Measurements from ENCODE around the gene CIROP.

CIROP gene, protein sequence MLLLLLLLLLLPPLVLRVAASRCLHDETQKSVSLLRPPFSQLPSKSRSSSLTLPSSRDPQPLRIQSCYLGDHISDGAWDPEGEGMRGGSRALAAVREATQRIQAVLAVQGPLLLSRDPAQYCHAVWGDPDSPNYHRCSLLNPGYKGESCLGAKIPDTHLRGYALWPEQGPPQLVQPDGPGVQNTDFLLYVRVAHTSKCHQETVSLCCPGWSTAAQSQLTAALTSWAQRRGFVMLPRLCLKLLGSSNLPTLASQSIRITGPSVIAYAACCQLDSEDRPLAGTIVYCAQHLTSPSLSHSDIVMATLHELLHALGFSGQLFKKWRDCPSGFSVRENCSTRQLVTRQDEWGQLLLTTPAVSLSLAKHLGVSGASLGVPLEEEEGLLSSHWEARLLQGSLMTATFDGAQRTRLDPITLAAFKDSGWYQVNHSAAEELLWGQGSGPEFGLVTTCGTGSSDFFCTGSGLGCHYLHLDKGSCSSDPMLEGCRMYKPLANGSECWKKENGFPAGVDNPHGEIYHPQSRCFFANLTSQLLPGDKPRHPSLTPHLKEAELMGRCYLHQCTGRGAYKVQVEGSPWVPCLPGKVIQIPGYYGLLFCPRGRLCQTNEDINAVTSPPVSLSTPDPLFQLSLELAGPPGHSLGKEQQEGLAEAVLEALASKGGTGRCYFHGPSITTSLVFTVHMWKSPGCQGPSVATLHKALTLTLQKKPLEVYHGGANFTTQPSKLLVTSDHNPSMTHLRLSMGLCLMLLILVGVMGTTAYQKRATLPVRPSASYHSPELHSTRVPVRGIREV

DNA sequence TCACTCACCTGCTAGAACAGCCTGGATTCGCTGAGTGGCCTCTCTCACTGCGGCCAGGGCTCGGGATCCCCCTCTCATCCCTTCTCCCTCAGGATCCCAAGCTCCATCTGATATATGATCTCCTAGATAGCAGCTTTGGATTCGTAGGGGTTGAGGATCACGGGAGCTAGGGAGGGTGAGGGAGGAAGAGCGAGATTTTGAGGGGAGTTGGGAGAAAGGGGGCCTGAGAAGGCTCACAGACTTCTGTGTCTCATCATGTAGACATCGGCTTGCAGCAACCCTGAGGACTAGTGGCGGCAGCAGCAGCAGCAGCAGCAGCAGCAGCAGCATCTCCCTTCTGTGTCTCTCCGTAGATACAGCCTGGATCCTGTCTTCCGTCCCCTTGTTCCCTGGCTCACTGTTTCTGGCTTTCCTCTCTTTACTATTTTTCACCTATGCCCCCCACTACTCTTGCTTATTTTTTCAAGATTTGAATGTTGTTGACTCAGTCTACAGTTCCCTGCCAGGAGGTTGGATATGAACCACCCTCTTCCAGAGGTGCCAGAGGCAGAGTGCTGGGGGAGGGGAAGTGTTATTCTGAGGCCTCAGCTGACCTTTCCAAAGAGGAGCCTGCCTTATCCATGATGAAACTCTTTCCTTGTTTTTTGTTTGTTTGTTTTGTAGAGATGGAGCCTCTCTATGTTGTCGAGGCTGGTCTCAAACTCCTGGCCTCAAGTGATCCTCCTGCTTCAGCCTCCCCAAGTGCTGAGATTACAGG, at the start of gene CIROP:
TSS of gene CIROP (minus strand) at position 399 of the 757 bp plus-strand sequence. CDS start at position 330, 69 bp downstream.
- DNase-seq (ENCODE audit: low spot score): no peak

DNA sequence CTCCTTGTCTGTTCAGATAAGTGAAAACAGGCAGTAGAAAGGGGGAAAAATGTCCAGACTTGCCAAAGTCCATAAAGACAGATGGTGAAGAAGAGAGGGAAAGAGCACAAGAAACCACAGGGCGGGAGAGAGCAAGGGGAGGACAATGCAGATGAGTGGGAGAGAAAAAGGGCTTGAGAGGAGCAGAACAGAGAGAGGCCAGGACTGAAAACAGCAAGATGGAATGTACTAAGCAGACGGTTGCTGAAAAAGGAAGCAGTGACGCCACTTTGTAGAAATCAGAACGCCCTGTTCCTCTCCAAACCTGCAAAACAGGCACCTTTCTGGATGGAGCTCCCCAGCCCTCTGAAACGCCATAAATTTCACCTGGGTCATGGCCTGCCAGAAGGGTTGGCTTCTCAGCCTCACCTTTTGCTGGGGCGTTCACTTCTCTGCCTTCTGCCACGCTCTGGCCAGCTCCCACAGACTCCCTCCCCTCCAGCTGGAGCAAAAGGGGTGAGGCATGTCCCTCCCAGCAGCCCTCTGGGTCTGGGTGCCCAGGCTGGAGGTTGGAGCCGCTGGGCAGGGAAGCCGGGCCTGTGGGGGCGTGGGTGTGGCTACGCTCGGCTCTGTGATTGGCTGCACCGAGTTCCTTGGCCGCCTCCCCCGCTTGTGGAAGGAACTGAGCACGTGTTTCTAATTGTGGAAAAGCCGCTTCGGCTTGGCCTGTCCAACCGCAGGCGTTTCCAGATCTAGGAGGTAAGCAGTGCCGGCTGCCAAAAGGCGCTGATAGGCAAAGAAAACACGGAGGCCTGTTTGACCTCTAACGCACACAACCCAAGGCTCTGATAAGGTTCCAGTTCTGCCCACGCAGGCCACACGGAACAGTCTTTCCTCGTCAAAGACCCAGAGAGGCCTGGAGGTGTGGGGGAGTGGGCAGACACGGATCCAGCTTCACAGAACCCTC, 49.3 kb upstream of the CIROP start:
- peak; percentile 76 for DNase-seq (ENCODE audit: low spot score)

DNA sequence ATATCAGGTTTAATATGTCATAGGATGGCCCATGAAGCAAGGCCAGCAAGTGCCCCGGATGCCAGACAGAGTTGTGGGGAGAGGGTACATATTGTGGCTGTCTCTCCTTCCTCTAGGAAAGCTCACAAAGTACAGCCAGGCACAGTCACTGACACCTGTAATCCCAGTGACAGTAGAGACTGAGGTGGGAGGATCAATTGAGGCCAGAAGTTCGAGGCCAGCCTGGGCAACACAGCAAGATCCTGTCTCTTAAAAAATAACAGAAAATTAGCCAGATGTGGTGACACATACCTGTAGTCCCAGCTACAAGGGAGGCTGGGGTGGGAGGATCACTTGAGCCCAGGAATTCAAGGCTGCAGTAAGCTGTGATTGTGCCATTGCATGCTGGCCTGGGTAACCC, 46.6 kb upstream of the CIROP start:
- DNase-seq (ENCODE audit: low spot score): no peak

DNA sequence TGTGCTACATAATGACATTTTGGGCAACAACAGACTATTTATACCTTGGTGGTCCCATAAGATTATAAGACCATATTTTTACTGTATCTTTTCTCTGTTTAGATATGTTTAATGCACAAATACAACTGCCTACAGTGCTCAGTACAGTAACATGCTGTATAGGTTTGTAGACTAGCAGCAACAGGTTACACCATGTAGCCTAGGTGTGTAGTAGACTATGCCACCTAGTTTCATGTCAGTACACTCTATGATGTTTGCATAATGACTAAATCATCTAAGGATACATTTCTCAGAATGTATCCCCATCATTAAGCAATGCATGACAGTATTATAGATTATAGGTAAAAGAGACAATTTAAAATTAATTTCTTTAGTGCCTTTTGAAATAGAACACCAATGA, 45.0 kb upstream of the CIROP start:
- no peak for DNase-seq (ENCODE audit: low spot score)

DNA sequence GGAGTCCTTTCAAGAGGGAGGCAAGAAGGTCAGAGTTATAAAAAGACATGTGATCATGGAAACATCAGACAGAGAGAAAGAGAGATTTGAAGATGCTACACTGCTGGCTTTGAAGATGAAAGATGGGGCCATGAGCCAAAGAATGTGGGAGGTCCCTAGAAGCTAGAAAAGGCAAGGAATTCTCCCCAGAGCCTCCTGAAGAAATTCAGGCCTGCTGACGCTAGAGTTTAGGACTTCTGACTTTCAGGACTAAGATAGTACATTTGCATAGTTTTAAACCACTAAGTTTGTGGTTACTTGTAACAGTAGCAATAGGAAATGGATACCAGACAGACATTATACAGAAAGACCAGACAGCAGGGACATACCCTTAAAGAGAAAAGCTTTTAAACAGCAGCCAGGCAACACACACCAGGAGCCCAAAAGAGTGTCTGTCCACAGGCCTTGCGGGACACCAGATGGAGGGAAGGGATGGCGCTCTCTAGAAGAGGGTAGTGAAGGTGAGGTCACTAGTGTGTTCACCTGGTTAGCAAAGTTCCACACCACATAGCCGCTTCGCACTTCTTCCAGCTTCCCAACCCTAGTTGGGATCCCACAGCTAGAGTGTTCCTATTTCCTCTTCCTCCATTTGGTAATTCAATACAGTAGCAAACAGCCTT, 43.9 kb upstream of the CIROP start:
- DNase-seq (ENCODE audit: low spot score): no peak

DNA sequence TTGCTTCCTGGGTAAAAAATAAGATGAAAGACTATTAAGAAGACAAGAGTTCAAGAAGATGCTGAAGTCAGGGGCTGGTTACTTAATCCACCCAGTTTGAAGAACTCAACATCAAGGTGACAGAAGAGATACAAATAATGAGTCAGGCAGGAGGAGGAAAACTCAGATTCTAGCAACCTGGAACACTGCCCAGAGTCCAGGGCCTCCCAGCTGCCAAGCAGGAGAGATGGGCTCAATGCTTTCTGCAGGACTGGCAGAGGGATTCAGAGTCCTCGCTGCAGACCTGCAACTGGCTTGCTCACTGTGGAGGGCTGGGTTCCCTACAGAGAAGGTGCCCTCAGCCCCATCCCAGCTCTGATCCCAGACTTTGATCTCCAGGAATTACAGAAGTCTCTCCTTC, 42.9 kb upstream of the CIROP start:
- no peak for DNase-seq (ENCODE audit: low spot score)

DNA sequence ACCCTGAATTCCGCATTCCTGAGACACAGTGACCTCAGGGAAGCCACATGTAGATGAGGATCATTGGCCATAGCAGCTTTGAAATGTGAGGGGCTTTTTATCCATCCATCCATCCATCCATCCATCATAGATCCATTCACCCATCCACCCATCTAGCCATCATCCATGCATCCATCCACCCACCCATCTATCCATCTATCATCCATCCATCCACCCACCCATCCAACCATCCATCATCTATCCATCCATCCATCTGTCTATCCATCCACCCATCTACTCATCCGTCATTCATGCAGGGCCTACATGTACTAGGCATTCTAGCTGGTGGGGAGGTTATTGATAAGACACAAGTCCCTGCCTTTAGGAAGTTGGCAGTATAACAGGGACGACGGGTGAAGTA, 42.2 kb upstream of the CIROP start:
- no peak for DNase-seq (ENCODE audit: low spot score)

DNA sequence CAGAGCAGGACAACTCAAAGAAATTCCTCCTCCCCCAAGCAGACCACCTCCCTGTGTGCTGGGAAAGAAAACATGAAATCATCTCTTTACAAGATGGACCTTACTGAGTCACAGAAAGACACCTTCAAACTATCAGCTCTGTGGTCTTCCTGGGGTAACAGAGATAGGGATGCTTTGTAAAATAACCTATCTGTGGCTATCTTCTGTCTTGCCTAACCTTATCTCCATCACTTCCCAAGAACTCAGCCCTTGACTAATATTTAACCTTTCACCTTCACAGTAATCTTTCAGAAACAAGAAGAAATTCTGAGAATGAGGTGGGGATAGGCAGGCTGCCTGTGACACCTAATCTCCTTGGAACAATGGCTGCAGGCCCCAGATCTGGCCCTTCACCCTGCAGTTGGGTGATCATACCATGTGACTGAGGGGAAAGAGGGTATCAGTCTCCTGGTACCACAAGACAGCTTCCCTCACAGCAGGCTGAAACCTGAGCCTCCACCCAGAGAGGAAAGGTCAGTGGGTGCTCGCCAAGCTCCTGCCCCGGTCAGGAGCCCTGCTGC, 41.6 kb upstream of the CIROP start:
- no peak for DNase-seq (ENCODE audit: low spot score)

DNA sequence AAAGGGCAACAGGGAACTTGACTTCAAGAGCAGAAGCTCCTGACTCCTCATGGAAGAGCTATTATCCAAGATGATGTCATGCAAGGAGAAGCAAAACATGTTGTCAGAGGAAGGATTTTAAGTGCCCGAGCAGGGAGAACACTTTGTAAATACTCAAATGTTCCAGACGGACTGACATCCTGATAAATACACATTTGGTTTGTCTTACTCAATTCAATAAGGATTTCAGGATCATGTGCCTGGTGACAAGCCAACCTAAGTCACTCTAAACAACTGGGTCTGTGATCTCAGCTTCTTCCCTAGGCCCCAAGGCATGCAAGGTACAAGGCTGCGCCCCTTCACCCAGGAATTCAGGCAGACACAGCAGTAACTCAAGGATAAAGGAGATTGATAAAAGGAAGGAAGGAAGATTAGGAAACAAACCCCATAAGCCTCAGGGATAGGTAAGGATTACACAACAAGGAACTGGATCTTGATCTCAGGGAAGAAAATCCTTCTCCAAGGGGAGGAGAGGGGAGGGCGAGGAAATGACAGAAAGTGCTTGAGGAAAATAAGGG, 41.1 kb upstream of the CIROP start:
- DNase-seq (ENCODE audit: low spot score): no peak

DNA sequence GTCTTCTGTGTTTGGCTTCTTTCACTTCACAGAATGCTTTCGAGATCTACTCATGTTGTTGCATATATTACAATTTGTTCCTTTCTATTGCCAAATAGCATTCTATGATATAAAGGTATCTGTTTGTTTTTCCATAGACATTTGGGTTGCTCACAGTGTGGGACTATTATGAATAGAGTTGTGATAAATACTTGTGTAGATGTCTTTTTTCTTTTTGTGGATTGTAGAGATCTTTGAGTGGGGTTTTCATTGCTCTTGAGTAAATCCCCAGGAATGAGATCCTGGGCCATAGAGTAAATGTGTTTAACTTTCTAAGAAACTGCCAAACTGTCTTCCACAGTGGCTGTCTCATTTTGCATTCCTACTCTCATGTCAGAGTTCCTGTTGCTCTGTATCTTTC, 39.1 kb upstream of the CIROP start:
- DNase-seq (ENCODE audit: low spot score): no peak

DNA sequence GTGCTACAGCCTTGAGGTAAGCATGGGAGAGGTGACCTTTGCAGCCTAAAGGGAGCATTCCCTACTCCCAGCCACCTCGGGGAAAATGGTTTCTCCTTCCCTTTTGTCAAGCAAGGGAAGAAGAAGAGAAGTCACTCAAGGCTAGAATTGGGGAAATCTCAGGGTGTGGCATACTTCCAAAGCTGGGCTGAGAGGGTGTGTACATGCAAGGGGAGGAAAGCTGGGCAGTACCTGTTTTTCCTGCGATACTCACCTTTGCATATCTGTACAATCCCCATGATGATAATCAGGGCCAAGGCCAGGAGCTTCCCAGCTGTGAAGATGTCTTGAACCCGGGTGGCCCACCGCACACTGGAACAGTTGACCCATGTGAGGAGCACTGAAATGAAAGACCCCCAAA, 38.0 kb upstream of the CIROP start:
- DNase-seq (ENCODE audit: low spot score): no peak

DNA sequence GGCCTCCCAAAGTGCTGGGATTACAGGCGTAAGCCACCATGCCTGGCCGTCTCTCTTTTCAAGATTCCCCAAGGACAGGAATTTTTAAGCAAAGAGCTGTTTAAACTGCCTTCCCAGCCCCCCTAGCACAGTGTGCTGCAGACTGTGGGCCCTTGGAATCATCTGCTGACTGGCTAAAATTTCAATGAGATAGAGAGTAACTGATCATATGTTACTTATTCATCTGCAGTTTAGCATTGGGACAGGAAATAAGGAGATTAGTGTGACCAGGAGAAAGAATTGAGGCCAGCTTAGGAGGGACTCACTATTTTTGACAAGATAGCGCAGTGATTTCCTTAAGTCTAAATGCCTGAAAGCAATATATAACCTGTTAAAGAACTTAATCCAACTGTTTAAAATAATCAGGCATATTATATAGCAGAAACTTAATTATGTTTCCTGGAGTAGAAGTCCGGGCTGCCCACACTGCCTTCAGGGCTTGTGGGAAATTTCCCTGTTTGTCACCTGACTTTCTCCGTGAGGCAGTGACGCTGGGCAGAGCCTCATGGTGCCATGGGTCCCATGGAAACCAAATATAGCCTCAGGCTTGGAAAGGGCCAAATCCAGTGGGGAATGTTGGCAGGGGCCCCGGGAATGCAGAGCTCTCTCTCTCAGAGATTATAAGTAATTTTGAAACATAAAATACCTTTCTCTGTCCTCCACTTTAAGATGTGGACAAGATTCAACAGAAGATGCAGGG, 37.1 kb upstream of the CIROP start:
- DNase-seq (ENCODE audit: low spot score): no peak

DNA sequence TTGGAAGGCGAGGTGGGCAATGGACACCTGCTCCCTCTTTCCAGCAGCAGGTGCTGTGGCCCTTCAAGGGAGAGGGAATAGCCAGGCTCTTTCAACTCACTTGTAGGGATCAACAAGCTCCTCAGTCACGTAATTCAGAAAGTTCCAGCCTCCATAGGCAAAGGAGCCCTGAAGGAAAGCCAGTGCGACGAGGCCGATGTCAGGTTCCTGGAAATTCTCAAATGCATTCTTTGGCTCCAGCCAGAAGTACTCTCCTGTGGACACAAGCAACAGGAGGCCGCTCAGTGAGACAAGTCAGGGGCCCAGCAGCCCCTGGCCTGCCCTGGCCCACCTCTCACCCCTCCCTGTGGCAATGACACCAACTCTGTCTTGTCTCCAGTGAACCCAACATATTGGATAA, 35.6 kb upstream of the CIROP start:
- DNase-seq (ENCODE audit: low spot score): no peak

DNA sequence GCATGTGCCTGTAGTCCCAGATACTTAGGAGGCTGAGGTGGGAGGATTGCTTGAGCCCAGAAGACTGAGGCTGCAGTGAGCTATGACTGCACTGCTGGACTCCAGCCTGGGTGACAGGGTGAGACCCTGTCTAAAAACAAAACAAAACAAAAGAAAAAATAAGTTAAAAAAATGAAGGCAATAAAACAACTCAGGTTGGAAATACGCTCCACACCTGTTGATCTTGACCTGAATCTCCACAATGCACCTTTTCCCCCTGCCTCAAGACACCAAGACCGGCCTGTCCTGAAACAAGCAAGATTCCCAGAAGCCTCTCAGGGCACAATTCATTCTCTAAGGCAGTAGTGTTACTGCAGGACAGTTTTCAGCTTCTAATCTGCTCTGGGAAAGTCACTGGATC, 35.1 kb upstream of the CIROP start:
- DNase-seq (ENCODE audit: low spot score): no peak

DNA sequence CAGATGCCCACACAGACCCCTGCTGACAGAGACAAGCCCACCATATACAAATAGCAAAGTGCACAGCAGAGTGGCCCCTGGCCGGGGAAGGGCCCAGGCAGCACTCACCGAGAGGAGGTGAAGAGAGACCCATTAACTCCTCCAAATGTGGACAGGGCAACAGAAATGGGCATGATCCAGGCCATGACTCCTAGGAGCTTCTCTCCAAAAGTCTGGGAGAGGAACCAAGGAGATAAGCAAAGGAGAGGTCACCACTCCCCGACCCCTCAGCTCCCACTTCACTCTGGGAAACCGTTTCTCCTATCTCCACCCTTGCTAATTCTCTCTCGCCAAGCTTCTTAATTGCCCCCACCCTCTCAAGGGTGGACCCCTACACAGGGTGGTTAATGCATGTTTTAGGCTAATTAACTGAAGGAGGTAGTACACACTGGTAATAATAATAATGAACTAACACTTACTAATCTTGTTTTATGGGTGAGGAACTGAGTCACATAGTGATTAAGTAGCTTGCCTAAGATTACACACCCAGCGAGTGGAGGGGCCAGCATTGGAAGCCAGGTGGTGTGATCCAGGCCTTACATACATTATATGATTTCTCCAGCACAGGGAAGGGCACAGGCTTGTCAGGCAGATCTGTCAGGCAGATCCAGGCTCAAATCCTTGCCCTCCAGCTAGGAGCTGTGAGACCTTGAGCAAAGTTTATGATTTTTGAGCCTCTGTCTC, 33.2 kb upstream of the CIROP start:
- no peak for DNase-seq (ENCODE audit: low spot score)

DNA sequence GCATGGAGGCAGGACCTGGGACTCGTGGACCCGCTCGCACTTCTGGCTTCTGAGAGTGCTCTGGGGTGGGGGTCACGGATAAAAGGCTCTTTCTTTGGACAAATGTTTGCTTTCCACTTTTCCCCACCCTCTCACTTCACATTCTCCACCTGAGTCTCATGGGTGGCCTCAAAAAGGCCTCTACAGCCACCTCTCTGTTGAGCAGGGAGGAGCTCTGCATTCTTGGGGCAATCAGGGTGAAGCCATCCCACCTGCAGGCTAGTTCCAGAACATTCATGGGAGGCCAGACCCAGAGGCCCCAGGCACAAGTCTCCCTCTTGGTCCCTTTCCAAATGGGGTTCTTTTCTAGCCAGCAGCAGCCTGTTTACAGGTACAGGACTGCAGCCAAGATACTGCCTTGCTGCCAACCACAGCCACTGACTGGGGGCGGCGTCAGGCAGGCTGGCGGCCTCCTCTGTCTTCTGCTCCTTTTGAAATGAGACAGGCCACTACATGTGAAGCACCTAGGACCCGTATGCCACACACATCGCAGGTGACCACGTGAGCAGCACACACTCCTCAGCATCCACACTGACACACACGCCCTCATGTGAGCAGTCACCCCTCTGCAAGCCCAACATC, 32.5 kb upstream of the CIROP start:
- DNase-seq (ENCODE audit: low spot score): no peak

DNA sequence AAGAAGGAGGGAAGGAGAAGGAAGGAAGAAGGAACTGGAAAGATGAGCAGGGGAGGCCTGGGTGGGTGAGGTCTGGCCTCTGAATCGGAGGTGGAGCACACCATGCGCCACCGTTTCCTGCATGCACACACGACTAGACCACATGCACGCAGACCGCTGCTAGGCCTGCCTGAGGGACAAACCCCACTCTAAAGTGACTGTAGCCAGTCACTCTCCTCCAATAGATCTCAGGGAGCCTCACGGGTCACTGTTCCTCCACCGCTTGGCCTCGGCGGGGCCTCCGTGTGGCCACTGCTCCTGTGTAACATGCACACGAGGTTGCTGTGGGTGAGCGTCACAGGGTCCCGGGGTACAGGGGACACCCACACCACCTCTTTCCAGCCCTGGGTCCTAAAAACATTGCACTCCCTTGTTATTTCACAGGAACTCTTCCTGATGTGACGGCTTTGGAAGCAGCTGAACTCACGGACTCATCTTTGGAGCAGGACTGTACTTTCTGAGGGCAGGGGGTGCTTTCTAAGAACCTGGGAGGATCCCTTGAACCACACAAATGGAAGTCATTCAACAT, 31.9 kb upstream of the CIROP start:
- DNase-seq (ENCODE audit: low spot score): no peak

DNA sequence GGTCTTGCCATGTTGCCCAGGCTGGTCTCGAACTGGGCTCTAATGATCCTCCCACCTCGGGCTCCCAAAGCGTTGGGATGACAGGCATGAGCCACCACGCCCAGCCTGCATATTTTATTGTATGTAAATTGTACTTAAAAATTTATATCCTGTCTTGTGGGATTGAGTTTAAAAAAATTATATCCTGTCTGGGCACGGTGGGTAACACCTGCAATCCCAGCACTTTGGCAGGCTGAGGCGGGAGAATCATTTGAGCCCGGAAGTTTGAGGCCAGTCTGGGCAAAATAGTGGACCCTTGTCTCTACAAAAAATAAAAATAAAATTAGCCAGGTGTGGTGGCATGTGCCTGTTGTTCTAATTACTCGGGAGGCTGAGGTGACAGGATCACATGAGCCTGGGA, 28.2 kb upstream of the CIROP start:
- DNase-seq (ENCODE audit: low spot score): no peak

Measured in Ammon's horn (tissue), 1 donor.